ENCODE results near the gene CD79A. TPM values are rescaled to one million over a fixed set of nuclear protein-coding genes. Genes with fewer than 3 reads are reported as not detected.

The CD79A gene
- total RNA-seq, 4 donors from 2014 or later, result 0.22 to 1.5 TPM; not detected in 2

GRCh38 chr19:41924151-41925145 is 47.4 kb downstream of the CD79A start:
- H3K9me3 ChIP-seq, result no peaks in the 10 kb centered on the region
- H3K27me3 ChIP-seq, result peaks cover 34% of the 10 kb centered on the region
- no peaks in the 10 kb centered on the region for H3K36me3 ChIP-seq
- no peak overlapping the region for H3K27ac ChIP-seq
- no peak overlapping the region for H3K4me3 ChIP-seq (replicated peaks in 1 of 3)
- intact Hi-C loops (cut with DNase I), result no loop called here
- no peak for DNase-seq
- TF ChIP-seq, protein P1, sequence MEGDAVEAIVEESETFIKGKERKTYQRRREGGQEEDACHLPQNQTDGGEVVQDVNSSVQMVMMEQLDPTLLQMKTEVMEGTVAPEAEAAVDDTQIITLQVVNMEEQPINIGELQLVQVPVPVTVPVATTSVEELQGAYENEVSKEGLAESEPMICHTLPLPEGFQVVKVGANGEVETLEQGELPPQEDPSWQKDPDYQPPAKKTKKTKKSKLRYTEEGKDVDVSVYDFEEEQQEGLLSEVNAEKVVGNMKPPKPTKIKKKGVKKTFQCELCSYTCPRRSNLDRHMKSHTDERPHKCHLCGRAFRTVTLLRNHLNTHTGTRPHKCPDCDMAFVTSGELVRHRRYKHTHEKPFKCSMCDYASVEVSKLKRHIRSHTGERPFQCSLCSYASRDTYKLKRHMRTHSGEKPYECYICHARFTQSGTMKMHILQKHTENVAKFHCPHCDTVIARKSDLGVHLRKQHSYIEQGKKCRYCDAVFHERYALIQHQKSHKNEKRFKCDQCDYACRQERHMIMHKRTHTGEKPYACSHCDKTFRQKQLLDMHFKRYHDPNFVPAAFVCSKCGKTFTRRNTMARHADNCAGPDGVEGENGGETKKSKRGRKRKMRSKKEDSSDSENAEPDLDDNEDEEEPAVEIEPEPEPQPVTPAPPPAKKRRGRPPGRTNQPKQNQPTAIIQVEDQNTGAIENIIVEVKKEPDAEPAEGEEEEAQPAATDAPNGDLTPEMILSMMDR (IDR thresholded peaks at IDR 0.05), result no peak
- TF ChIP-seq POLR2A (IDR thresholded peaks at IDR 0.05), result no peak
- peaks cover 9 to 16% of the 10 kb centered on the region in 2 donors for H3K4me1 ChIP-seq
- WGBS, 2 donors, result 45 to 46% methylated on average over 13 of the region's 13 CpGs

- TF ChIP-seq, protein P1 (IDR thresholded peaks at IDR 0.05), result no peak
- TF ChIP-seq POLR2A (IDR thresholded peaks at IDR 0.05), result no peak
- intact Hi-C loops (cut with DNase I), result no loop called here
- H3K27ac ChIP-seq, result no peak overlapping the region
- H3K27me3 ChIP-seq, result peaks cover 38% of the 10 kb centered on the region
- H3K4me1 ChIP-seq, result peaks cover 9 to 16% of the 10 kb centered on the region in 2 donors
- 42 to 53% methylated on average over 7 of the region's 7 CpGs for WGBS, 2 donors
- no peaks in the 10 kb centered on the region for H3K36me3 ChIP-seq
- no peak for DNase-seq
- no peak overlapping the region for H3K4me3 ChIP-seq (replicated peaks in 1 of 3)
- H3K9me3 ChIP-seq, result no peaks in the 10 kb centered on the region
Observed at GRCh38 chr19:41925208-41926003, 48.3 kb downstream of the CD79A start.

DNA sequence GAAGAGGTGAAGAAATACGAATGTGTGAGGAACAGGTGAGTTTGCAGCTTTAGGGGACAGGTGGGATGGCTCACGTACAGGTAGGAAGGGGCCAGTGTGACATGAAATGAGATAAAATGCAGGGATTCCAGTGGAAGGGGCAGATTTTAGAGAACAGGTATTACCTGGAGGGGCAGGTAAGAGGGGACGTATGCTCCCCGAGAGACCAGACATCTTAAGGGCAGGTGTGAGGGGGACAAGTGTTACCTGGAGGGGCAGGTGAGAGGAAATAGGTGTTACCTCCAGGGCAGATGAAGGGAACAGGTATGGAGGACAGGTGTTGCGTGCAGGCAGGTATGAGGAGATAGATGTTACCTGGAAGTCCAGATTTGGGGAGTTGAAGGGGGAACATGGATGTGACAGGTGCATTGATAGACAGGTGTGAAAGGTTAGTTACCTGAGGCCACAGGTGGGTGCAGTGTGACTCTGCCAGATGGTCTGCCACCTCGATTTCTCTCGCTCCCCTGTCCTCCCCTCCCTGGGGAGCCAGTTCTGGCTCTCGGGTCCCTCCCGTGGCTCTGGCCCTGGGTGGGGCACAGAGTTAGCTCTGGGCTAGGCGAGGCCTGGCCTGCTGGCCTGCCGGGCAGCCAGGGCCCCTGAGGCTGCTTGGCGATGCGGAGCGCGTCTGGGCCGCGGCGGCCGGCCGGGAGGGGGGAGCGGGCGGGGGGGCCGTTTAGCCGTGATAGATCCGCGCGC is 49.1 kb downstream of the CD79A start:
- WGBS, 2 donors, result 38 to 41% methylated on average over 10 to 12 of the region's 27 CpGs
- DNase-seq, result no peak

GRCh38 chr19:41926763-41927496 is 49.9 kb downstream of the CD79A start:
- no peaks in the 10 kb centered on the region for H3K36me3 ChIP-seq
- H3K27me3 ChIP-seq, result peaks cover 44% of the 10 kb centered on the region
- WGBS, 2 donors, result 42 to 46% methylated on average over 16 of the region's 16 CpGs
- H3K9me3 ChIP-seq, result no peaks in the 10 kb centered on the region
- H3K4me1 ChIP-seq, result peaks cover 9 to 16% of the 10 kb centered on the region in 2 donors
- intact Hi-C loops (cut with DNase I), result no loop called here
- no peak for DNase-seq
- no peak for TF ChIP-seq POLR2A (IDR thresholded peaks at IDR 0.05)
- TF ChIP-seq, protein P1 (IDR thresholded peaks at IDR 0.05), result no peak
- no peak overlapping the region for H3K4me3 ChIP-seq (replicated peaks in 1 of 3)
- H3K27ac ChIP-seq, result no peak overlapping the region

More for the DNA sequence above, 49.1 kb downstream of the CD79A start:
- Histone ChIP-seq H3K4me3 (replicated peaks in 1 of 3) (no peak overlapping the region), H3K36me3 (no peaks in the 10 kb centered on the region), H3K27ac (no peak overlapping the region), H3K9me3 (no peaks in the 10 kb centered on the region), H3K4me1 (peaks cover 9 to 16% of the 10 kb centered on the region in 2 donors), H3K27me3 (peaks cover 42% of the 10 kb centered on the region)
- TF ChIP-seq POLR2A (IDR thresholded peaks at IDR 0.05), result no peak
- TF ChIP-seq, protein P1 (IDR thresholded peaks at IDR 0.05), result no peak
- intact Hi-C loops (cut with DNase I), result no loop called here

All from thyroid gland (tissue), 4 donors.